Measurements from ENCODE around the gene SLC6A7.
A peak's percentile ranks its signal among the peaks of the same experiment; 100 is the strongest.

The SLC6A7 gene

GRCh38 chr5:150203832-150204589 is 14.1 kb downstream of the SLC6A7 start:
- no peaks in the 10 kb centered on the region for H3K79me1 ChIP-seq (replicated peaks; ENCODE audit: low read length, poor library complexity, severe bottlenecking)
- H3K36me3 ChIP-seq (ENCODE audit: control insufficient read depth in 1 of 2, insufficient read depth in 2 of 2, low read depth in 1 of 2, low read length in 2 of 2), result no peaks in the 10 kb centered on the region
- H3K23ac ChIP-seq (ENCODE audit: low read length in 2 of 2), result no peak overlapping the region
- H2AK5ac ChIP-seq (ENCODE audit: low read length, severe bottlenecking), result no peak overlapping the region
- H3K4ac ChIP-seq (ENCODE audit: low read depth in 1 of 2, low read length in 2 of 2), result no peak overlapping the region
- no peak overlapping the region for H2BK12ac ChIP-seq (ENCODE audit: low read length in 2 of 2)
- no peak overlapping the region for H4K8ac ChIP-seq (ENCODE audit: low read length)
- no peak overlapping the region for H3K9ac ChIP-seq (ENCODE audit: low read length)
- H3K4me2 ChIP-seq (ENCODE audit: low read length, poor library complexity, severe bottlenecking), result no peak overlapping the region
- peaks cover 12% of the 10 kb centered on the region for H3K4me1 ChIP-seq (ENCODE audit: control insufficient read depth, insufficient read depth, low read depth, low read length)
- H4K91ac ChIP-seq (ENCODE audit: low read length), result no peak overlapping the region
- WGBS, result 90% methylated on average over 10 of the region's 12 CpGs
- H3K18ac ChIP-seq (ENCODE audit: low read depth in 1 of 2, low read length in 2 of 2), result no peak overlapping the region
- no peak overlapping the region for H2BK5ac ChIP-seq (ENCODE audit: low read depth, low read length, poor library complexity, severe bottlenecking)
- no peak overlapping the region for H3K27ac ChIP-seq (ENCODE audit: low read length, poor library complexity, severe bottlenecking)
- no peaks in the 10 kb centered on the region for H3K9me3 ChIP-seq (ENCODE audit: control insufficient read depth, low read length)
- H3K14ac ChIP-seq (ENCODE audit: low read length in 2 of 2), result no peak overlapping the region
- no peak overlapping the region for H3K4me3 ChIP-seq (ENCODE audit: insufficient read depth in 1 of 2, low read depth in 1 of 2, low read length in 2 of 2)
- H2BK120ac ChIP-seq (ENCODE audit: low read depth, low read length), result no peak overlapping the region
- no peak overlapping the region for H2AFZ ChIP-seq (ENCODE audit: low read depth, low read length)
- H2BK15ac ChIP-seq (ENCODE audit: low read depth, poor library complexity, severe bottlenecking), result peak overlapping the region; percentile 13
- H3K27me3 ChIP-seq (ENCODE audit: control insufficient read depth in 1 of 2, insufficient read depth in 1 of 2, low read length in 2 of 2), result peaks cover 4 to 5% of the 10 kb centered on the region in 2 experiments
- DNase-seq, result no peak

DNA sequence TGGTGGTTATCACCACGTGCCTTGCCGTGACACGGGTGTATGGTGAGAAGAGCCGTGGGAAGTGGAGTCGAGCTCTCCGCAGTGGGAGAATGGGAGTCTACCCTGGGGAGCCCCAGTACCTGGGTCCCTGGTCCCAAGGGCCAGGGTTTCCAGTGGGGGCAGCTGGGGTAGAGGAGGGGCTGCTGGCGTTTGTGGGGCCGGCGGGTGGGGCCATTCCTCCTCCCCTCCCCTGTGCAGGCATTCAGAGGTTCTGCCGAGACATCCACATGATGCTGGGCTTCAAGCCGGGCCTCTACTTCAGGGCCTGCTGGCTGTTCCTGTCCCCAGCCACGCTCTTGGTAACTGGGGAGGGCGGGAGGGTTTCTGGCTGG is 14.7 kb downstream of the SLC6A7 start:
- Histone ChIP-seq H2BK12ac (ENCODE audit: low read length in 2 of 2) (no peak overlapping the region), H3K4ac (ENCODE audit: low read depth in 1 of 2, low read length in 2 of 2) (no peak overlapping the region), H2AFZ (ENCODE audit: low read depth, low read length) (no peak overlapping the region), H4K91ac (ENCODE audit: low read length) (no peak overlapping the region), H3K27me3 (ENCODE audit: control insufficient read depth in 1 of 2, insufficient read depth in 1 of 2, low read length in 2 of 2) (peaks cover 0 to 4% of the 10 kb centered on the region in 2 experiments), H4K8ac (ENCODE audit: low read length) (no peak overlapping the region), H2BK5ac (ENCODE audit: low read depth, low read length, poor library complexity, severe bottlenecking) (no peak overlapping the region), H3K9ac (ENCODE audit: low read length) (no peak overlapping the region), H3K4me1 (ENCODE audit: control insufficient read depth, insufficient read depth, low read depth, low read length) (peaks cover 17% of the 10 kb centered on the region), H3K23ac (ENCODE audit: low read length in 2 of 2) (no peak overlapping the region), H3K79me1 (replicated peaks; ENCODE audit: low read length, poor library complexity, severe bottlenecking) (no peaks in the 10 kb centered on the region), H2BK15ac (ENCODE audit: low read depth, poor library complexity, severe bottlenecking) (peak overlapping the region; percentile 13), H3K4me3 (ENCODE audit: insufficient read depth in 1 of 2, low read depth in 1 of 2, low read length in 2 of 2) (no peak overlapping the region), H3K18ac (ENCODE audit: low read depth in 1 of 2, low read length in 2 of 2) (no peak overlapping the region), H3K9me3 (ENCODE audit: control insufficient read depth, low read length) (no peaks in the 10 kb centered on the region), H2BK120ac (ENCODE audit: low read depth, low read length) (no peak overlapping the region), H3K36me3 (ENCODE audit: control insufficient read depth in 1 of 2, insufficient read depth in 2 of 2, low read depth in 1 of 2, low read length in 2 of 2) (no peaks in the 10 kb centered on the region), H2AK5ac (ENCODE audit: low read length, severe bottlenecking) (no peak overlapping the region), H3K4me2 (ENCODE audit: low read length, poor library complexity, severe bottlenecking) (no peak overlapping the region), H3K14ac (ENCODE audit: low read length in 2 of 2) (no peak overlapping the region), H3K27ac (ENCODE audit: low read length, poor library complexity, severe bottlenecking) (no peak overlapping the region)
- WGBS, result 89% methylated on average over 13 of the region's 13 CpGs
- DNase-seq, result no peak

- H3K14ac ChIP-seq (ENCODE audit: low read length in 2 of 2), result no peak overlapping the region
- H3K27me3 ChIP-seq (ENCODE audit: control insufficient read depth in 1 of 2, insufficient read depth in 1 of 2, low read length in 2 of 2), result no peaks in the 10 kb centered on the region
- no peak overlapping the region for H4K8ac ChIP-seq (ENCODE audit: low read length)
- no peaks in the 10 kb centered on the region for H3K36me3 ChIP-seq (ENCODE audit: control insufficient read depth in 1 of 2, insufficient read depth in 2 of 2, low read depth in 1 of 2, low read length in 2 of 2)
- no peak overlapping the region for H3K4me2 ChIP-seq (ENCODE audit: low read length, poor library complexity, severe bottlenecking)
- H2AK5ac ChIP-seq (ENCODE audit: low read length, severe bottlenecking), result no peak overlapping the region
- no peak overlapping the region for H2AFZ ChIP-seq (ENCODE audit: low read depth, low read length)
- H4K91ac ChIP-seq (ENCODE audit: low read length), result no peak overlapping the region
- H2BK5ac ChIP-seq (ENCODE audit: low read depth, low read length, poor library complexity, severe bottlenecking), result no peak overlapping the region
- no peak overlapping the region for H2BK120ac ChIP-seq (ENCODE audit: low read depth, low read length)
- 86% methylated on average over 5 of the region's 6 CpGs for WGBS
- H2BK12ac ChIP-seq (ENCODE audit: low read length in 2 of 2), result no peak overlapping the region
- H3K4me1 ChIP-seq (ENCODE audit: control insufficient read depth, insufficient read depth, low read depth, low read length), result peaks cover 17% of the 10 kb centered on the region
- no peak for DNase-seq
- no peak overlapping the region for H3K4me3 ChIP-seq (ENCODE audit: insufficient read depth in 1 of 2, low read depth in 1 of 2, low read length in 2 of 2)
- H3K18ac ChIP-seq (ENCODE audit: low read depth in 1 of 2, low read length in 2 of 2), result no peak overlapping the region
- no peaks in the 10 kb centered on the region for H3K79me1 ChIP-seq (replicated peaks; ENCODE audit: low read length, poor library complexity, severe bottlenecking)
- H3K4ac ChIP-seq (ENCODE audit: low read depth in 1 of 2, low read length in 2 of 2), result no peak overlapping the region
- H2BK15ac ChIP-seq (ENCODE audit: low read depth, poor library complexity, severe bottlenecking), result no peak overlapping the region
- H3K23ac ChIP-seq (ENCODE audit: low read length in 2 of 2), result no peak overlapping the region
- H3K9ac ChIP-seq (ENCODE audit: low read length), result no peak overlapping the region
- no peaks in the 10 kb centered on the region for H3K9me3 ChIP-seq (ENCODE audit: control insufficient read depth, low read length)
- H3K27ac ChIP-seq (ENCODE audit: low read length, poor library complexity, severe bottlenecking), result no peak overlapping the region
These were observed 16.4 kb downstream of the SLC6A7 start for GRCh38 chr5:150206098-150206778.

- Histone ChIP-seq H3K14ac (ENCODE audit: low read length in 2 of 2) (peak overlapping the region in 1 of 2 experiments; percentile 80), H3K4ac (ENCODE audit: low read depth in 1 of 2, low read length in 2 of 2) (no peak overlapping the region), H3K4me3 (ENCODE audit: insufficient read depth in 1 of 2, low read depth in 1 of 2, low read length in 2 of 2) (no peak overlapping the region), H3K23ac (ENCODE audit: low read length in 2 of 2) (no peak overlapping the region), H2AK5ac (ENCODE audit: low read length, severe bottlenecking) (no peak overlapping the region), H3K4me1 (ENCODE audit: control insufficient read depth, insufficient read depth, low read depth, low read length) (peaks cover 17% of the 10 kb centered on the region), H4K91ac (ENCODE audit: low read length) (no peak overlapping the region), H2BK5ac (ENCODE audit: low read depth, low read length, poor library complexity, severe bottlenecking) (no peak overlapping the region), H3K36me3 (ENCODE audit: control insufficient read depth in 1 of 2, insufficient read depth in 2 of 2, low read depth in 1 of 2, low read length in 2 of 2) (no peaks in the 10 kb centered on the region), H4K8ac (ENCODE audit: low read length) (no peak overlapping the region), H3K4me2 (ENCODE audit: low read length, poor library complexity, severe bottlenecking) (no peak overlapping the region), H2BK12ac (ENCODE audit: low read length in 2 of 2) (no peak overlapping the region), H3K79me1 (replicated peaks; ENCODE audit: low read length, poor library complexity, severe bottlenecking) (no peaks in the 10 kb centered on the region), H2BK120ac (ENCODE audit: low read depth, low read length) (no peak overlapping the region), H3K9ac (ENCODE audit: low read length) (no peak overlapping the region), H2AFZ (ENCODE audit: low read depth, low read length) (no peak overlapping the region), H3K27ac (ENCODE audit: low read length, poor library complexity, severe bottlenecking) (no peak overlapping the region), H3K18ac (ENCODE audit: low read depth in 1 of 2, low read length in 2 of 2) (no peak overlapping the region), H3K27me3 (ENCODE audit: control insufficient read depth in 1 of 2, insufficient read depth in 1 of 2, low read length in 2 of 2) (no peaks in the 10 kb centered on the region), H2BK15ac (ENCODE audit: low read depth, poor library complexity, severe bottlenecking) (peak overlapping the region; percentile 37), H3K9me3 (ENCODE audit: control insufficient read depth, low read length) (no peaks in the 10 kb centered on the region)
- DNase-seq, result no peak
- 98% methylated on average over 4 of the region's 6 CpGs for WGBS
These were observed 16.9 kb downstream of the SLC6A7 start for GRCh38 chr5:150206779-150207115.
